MM.1S (cell line): ENCODE results near the gene AGAP1.

ENCODE experiments used
- DNase-seq: peaks from one replicate; pipeline ENCODE4 v3.0.0-alpha.2; 2015
- H2AFZ ChIP-seq: fragments of 300-600 bp; sonication (generic); 2 replicates; pipeline ENCODE4 v1.6.0; 2016; ENCODE audit warnings: antibody characterized with exemption, low read length
- H3F3A ChIP-seq: fragments of 300-600 bp; sonication (generic); 2 replicates; pipeline ENCODE4 v1.6.1; 2016; ENCODE audit warnings: mild to moderate bottlenecking, antibody characterized with exemption, low read length, moderate library complexity, mixed read lengths; ENCODE audit not compliant: insufficient read depth
- H3K27ac ChIP-seq: fragments of 300-600 bp; sonication (generic); 2 replicates; pipeline ENCODE4 v1.5.1; 2016; ENCODE audit warnings: mild to moderate bottlenecking, low read length
- H3K27me3 ChIP-seq: fragments of 300-600 bp; sonication (generic); replicated peaks from 2 replicates; pipeline ENCODE4 v1.6.0; 2016; ENCODE audit warnings: low read length; ENCODE audit not compliant: insufficient read depth
- H3K36me3 ChIP-seq: fragments of 300-600 bp; sonication (generic); replicated peaks from 2 replicates; pipeline ENCODE4 v1.6.1; 2016; ENCODE audit warnings: mild to moderate bottlenecking, low read length, mixed read lengths; ENCODE audit not compliant: insufficient read depth
- H3K4me1 ChIP-seq: fragments of 300-600 bp; sonication (generic); 2 replicates; pipeline ENCODE4 v1.6.1; 2016; ENCODE audit warnings: low read length, mixed read lengths
- H3K4me2 ChIP-seq: fragments of 300-600 bp; sonication (generic); 2 replicates; pipeline ENCODE4 v1.6.0; 2016; ENCODE audit warnings: low read depth, low read length
- H3K4me3 ChIP-seq: fragments of 300-600 bp; sonication (generic); 2 replicates; pipeline ENCODE4 v1.5.1; 2016; ENCODE audit warnings: low read length, mixed read lengths
- H3K79me2 ChIP-seq: fragments of 300-600 bp; sonication (generic); 2 replicates; pipeline ENCODE4 v1.6.1; 2016; ENCODE audit warnings: mixed run types, low read length, mixed read lengths
- H3K9ac ChIP-seq: fragments of 300-600 bp; sonication (generic); 2 replicates; pipeline ENCODE4 v1.6.1; 2016; ENCODE audit warnings: low read length, mixed read lengths
- H3K9me2 ChIP-seq: fragments of 300-600 bp; sonication (generic); replicated peaks from 2 replicates; pipeline ENCODE4 v1.6.1; 2016; ENCODE audit warnings: mild to moderate bottlenecking, low read length, mixed read lengths; ENCODE audit not compliant: insufficient read depth
- H3K9me3 ChIP-seq: fragments of 300-600 bp; sonication (generic); replicated peaks from 2 replicates; pipeline ENCODE4 v1.6.1; 2016; ENCODE audit warnings: mild to moderate bottlenecking, low read length, mixed read lengths; ENCODE audit not compliant: insufficient read depth
- H4K20me1 ChIP-seq: fragments of 300-600 bp; sonication (generic); 2 replicates; pipeline ENCODE4 v1.6.1; 2016; ENCODE audit warnings: mild to moderate bottlenecking, low read length, moderate library complexity, mixed read lengths; ENCODE audit not compliant: insufficient read depth
- CTCF ChIP-seq: fragments of 300-600 bp; sonication (generic); IDR thresholded peaks from 2 replicates; pipeline ENCODE4 v1.5.1; 2016; ENCODE audit warnings: antibody characterized with exemption, low read length, mixed read lengths
- EZH2 ChIP-seq: fragments of 300-600 bp; sonication (generic); optimal IDR thresholded peaks from 2 replicates; pipeline ENCODE3; 2017; ENCODE audit warnings: low read depth, mild to moderate bottlenecking, antibody characterized with exemption, low read length, mixed read lengths
- EZH2phosphoT487 ChIP-seq: fragments of 300-600 bp; sonication (generic); IDR thresholded peaks from 2 replicates; pipeline ENCODE4 v1.6.1; 2018; ENCODE audit warnings: antibody characterized with exemption, low read length

The AGAP1 gene

GRCh38 chr2:235922839-235923238 is 429.0 kb downstream of the AGAP1 start:
- Histone ChIP-seq H3K4me2 (no peak overlapping the region), H3K27ac (no peak overlapping the region), H4K20me1 (no peaks in the 10 kb centered on the region), H3F3A (no peaks in the 10 kb centered on the region), H3K9ac (no peak overlapping the region), H2AFZ (no peak overlapping the region), H3K9me2 (no peaks in the 10 kb centered on the region), H3K36me3 (no peaks in the 10 kb centered on the region), H3K4me3 (no peak overlapping the region), H3K4me1 (no peaks in the 10 kb centered on the region), H3K27me3 (no peaks in the 10 kb centered on the region), H3K79me2 (no peaks in the 10 kb centered on the region), H3K9me3 (no peaks in the 10 kb centered on the region)
- TF ChIP-seq CTCF (no peak), EZH2 (no peak), EZH2phosphoT487 (no peak)
- DNase-seq, result no peak

- no peaks in the 10 kb centered on the region for H3K9me3 ChIP-seq
- H3K27ac ChIP-seq, result no peak overlapping the region
- no peaks in the 10 kb centered on the region for H3K79me2 ChIP-seq
- H2AFZ ChIP-seq, result no peak overlapping the region
- DNase-seq, result no peak
- H3K4me3 ChIP-seq, result no peak overlapping the region
- H3K27me3 ChIP-seq, result no peaks in the 10 kb centered on the region
- H3K4me2 ChIP-seq, result no peak overlapping the region
- H3K9me2 ChIP-seq, result no peaks in the 10 kb centered on the region
- no peaks in the 10 kb centered on the region for H4K20me1 ChIP-seq
- H3K4me1 ChIP-seq, result no peaks in the 10 kb centered on the region
- no peaks in the 10 kb centered on the region for H3K36me3 ChIP-seq
- no peak for TF ChIP-seq EZH2
- no peak for TF ChIP-seq EZH2phosphoT487
- TF ChIP-seq CTCF, result no peak
- H3K9ac ChIP-seq, result no peak overlapping the region
- H3F3A ChIP-seq, result no peaks in the 10 kb centered on the region
Observed at GRCh38 chr2:235923859-235924674, 430.2 kb downstream of the AGAP1 start.

- no peak overlapping the region for H3K27ac ChIP-seq
- no peak overlapping the region for H3K4me3 ChIP-seq
- DNase-seq, result no peak
- H3K9me3 ChIP-seq, result no peaks in the 10 kb centered on the region
- no peaks in the 10 kb centered on the region for H3F3A ChIP-seq
- H3K4me1 ChIP-seq, result no peaks in the 10 kb centered on the region
- no peaks in the 10 kb centered on the region for H3K9me2 ChIP-seq
- H4K20me1 ChIP-seq, result no peaks in the 10 kb centered on the region
- H3K36me3 ChIP-seq, result no peaks in the 10 kb centered on the region
- no peak overlapping the region for H3K9ac ChIP-seq
- TF ChIP-seq CTCF (no peak), EZH2 (no peak), EZH2phosphoT487 (no peak)
- no peaks in the 10 kb centered on the region for H3K27me3 ChIP-seq
- no peak overlapping the region for H3K4me2 ChIP-seq
- no peaks in the 10 kb centered on the region for H3K79me2 ChIP-seq
- no peak overlapping the region for H2AFZ ChIP-seq
Observed at GRCh38 chr2:235924675-235925063, 430.8 kb downstream of the AGAP1 start.
